GM13977 (cell line): ENCODE results near the gene CHAC2.
A peak's percentile ranks its signal among the peaks of the same experiment; 100 is the strongest.

Experiments used
- DNase-seq: peaks from one replicate; pipeline ENCODE4 v3.0.0; 2012; ENCODE audit warnings: low spot score
- CTCF ChIP-seq: IDR thresholded peaks from 2 replicates; pipeline ENCODE4 v1.5.1; 2012; ENCODE audit warnings: mild to moderate bottlenecking, control low read depth; ENCODE audit not compliant: insufficient read depth; ENCODE audit errors: extremely low read depth, missing control alignments
- in situ Hi-C: fragments of 300-500 bp; cut with MboI; formaldehyde crosslinking; loops from one replicate; pipeline ENCODE4 v1.12.0; 2022; ENCODE audit warnings: low sequenced_read_pairs, low pct_unique_long_range_greater_than_20kb, mixed read lengths, inconsistent platforms; ENCODE audit not compliant: unreplicated experiment

Gene CHAC2

GRCh38 chr2:53739032-53739431, 28.6 kb upstream of the CHAC2 start:
- DNase-seq: no peak
- no peak for TF ChIP-seq CTCF
- in situ Hi-C loops: no loop called here

GRCh38 chr2:53740170-53740569, 27.4 kb upstream of the CHAC2 start:
- no peak for DNase-seq
- in situ Hi-C loops: no loop called here
- peak; percentile 34 for TF ChIP-seq CTCF

- TF ChIP-seq CTCF: no peak
- no peak for DNase-seq
- in situ Hi-C loops: no loop called here
Measured at GRCh38 chr2:53744395-53745065, 23.1 kb upstream of the CHAC2 start.

- in situ Hi-C loops: no loop called here
- DNase-seq: no peak
- TF ChIP-seq CTCF: no peak
Measured at GRCh38 chr2:53750041-53750768, 17.4 kb upstream of the CHAC2 start.

- in situ Hi-C loops: no loop called here
- no peak for TF ChIP-seq CTCF
- peak; percentile 55 for DNase-seq
Measured at GRCh38 chr2:53751728-53752127, 15.9 kb upstream of the CHAC2 start.

- TF ChIP-seq CTCF: no peak
- in situ Hi-C loops: no loop called here
- DNase-seq: no peak
Measured at GRCh38 chr2:53752385-53752784, 15.2 kb upstream of the CHAC2 start.

- in situ Hi-C loops: no loop called here
- DNase-seq: no peak
- no peak for TF ChIP-seq CTCF
Measured at GRCh38 chr2:53753041-53753440, 14.6 kb upstream of the CHAC2 start.
